H9 (cell line): ENCODE measurements around the gene CAMK2N1. TPM values are rescaled to one million over a fixed set of nuclear protein-coding genes. Genes with fewer than 3 reads are reported as not detected.

ENCODE experiments used
- DNase-seq: peaks from one replicate; pipeline ENCODE4 v3.0.0-alpha.2; 2017
- H2AFZ ChIP-seq: one replicate; pipeline ENCODE4 v1.6.1; 2013; ENCODE audit warnings: mild to moderate bottlenecking, low read length, control low read depth, moderate library complexity
- H2AK5ac ChIP-seq: 2 replicates; pipeline ENCODE4 v1.6.1; 2013; ENCODE audit warnings: low read length, control low read depth, mixed read lengths; ENCODE audit not compliant: insufficient read length
- H2BK120ac ChIP-seq: one replicate; pipeline ENCODE4 v1.6.1; 2013; ENCODE audit warnings: low read depth, mild to moderate bottlenecking, low read length, control low read depth, inconsistent platforms; ENCODE audit not compliant: poor library complexity, severe bottlenecking
- H2BK12ac ChIP-seq: 2 replicates; pipeline ENCODE4 v1.6.1; 2013; ENCODE audit warnings: low read length, control low read depth, mixed read lengths, low read depth; ENCODE audit not compliant: insufficient read length
- H2BK15ac ChIP-seq: 2 replicates; pipeline ENCODE4 v1.6.1; 2013; ENCODE audit warnings: low read depth, low read length, control low read depth
- H2BK20ac ChIP-seq: one replicate; pipeline ENCODE4 v1.6.1; 2013; ENCODE audit warnings: low read depth, mild to moderate bottlenecking, low read length, control low read depth, inconsistent platforms; ENCODE audit not compliant: poor library complexity, severe bottlenecking
- H2BK5ac ChIP-seq: 2 replicates; pipeline ENCODE4 v1.6.1; 2013; ENCODE audit warnings: low read length, control low read depth, mixed read lengths; ENCODE audit not compliant: insufficient read length
- H3K14ac ChIP-seq: 2 replicates; pipeline ENCODE4 v1.6.1; 2013; ENCODE audit warnings: low read length, control low read depth; ENCODE audit not compliant: insufficient read depth
- H3K18ac ChIP-seq: 2 replicates; pipeline ENCODE4 v1.6.1; 2013; ENCODE audit warnings: low read depth, mild to moderate bottlenecking, mixed read lengths, low read length, control low read depth; ENCODE audit not compliant: insufficient read length
- H3K23ac ChIP-seq: 2 replicates; pipeline ENCODE4 v1.6.1; 2013; ENCODE audit warnings: low read length, control low read depth, mixed read lengths, low read depth; ENCODE audit not compliant: insufficient read length
- H3K23me2 ChIP-seq: 2 replicates; pipeline ENCODE4 v1.6.1; 2013; ENCODE audit warnings: low read depth, mild to moderate bottlenecking, mixed read lengths, low read length, control low read depth; ENCODE audit not compliant: insufficient read length, poor library complexity, severe bottlenecking
- H3K27ac ChIP-seq: 2 replicates; pipeline ENCODE4 v1.5.1; 2013; ENCODE audit warnings: low read length, control low read depth, mixed read lengths, low read depth; ENCODE audit not compliant: insufficient read length
- H3K27me3 ChIP-seq: 2 replicates; pipeline ENCODE4 v1.6.1; 2013; ENCODE audit warnings: low read length, control low read depth, inconsistent platforms; ENCODE audit not compliant: insufficient read depth
- H3K4ac ChIP-seq: 2 replicates; pipeline ENCODE4 v1.6.1; 2013; ENCODE audit warnings: low read depth, mild to moderate bottlenecking, control low read depth, inconsistent platforms, low read length, moderate library complexity
- H3K4me1 ChIP-seq: 2 replicates; pipeline ENCODE4 v1.6.1; 2013; ENCODE audit warnings: low read length, control low read depth, inconsistent platforms; ENCODE audit not compliant: insufficient read depth
- H3K4me2 ChIP-seq: 2 replicates; pipeline ENCODE4 v1.6.1; 2013; ENCODE audit warnings: low read length, control low read depth, mixed read lengths; ENCODE audit not compliant: insufficient read length, insufficient read depth
- H3K56ac ChIP-seq: 2 replicates; pipeline ENCODE4 v1.6.1; 2013; ENCODE audit warnings: low read depth, mild to moderate bottlenecking, mixed read lengths, low read length, control low read depth; ENCODE audit not compliant: insufficient read length
- H3K79me1 ChIP-seq: 2 replicates; pipeline ENCODE4 v1.6.1; 2013; ENCODE audit warnings: low read depth, mild to moderate bottlenecking, moderate library complexity, low read length, control low read depth, inconsistent platforms; ENCODE audit not compliant: insufficient read depth, poor library complexity, severe bottlenecking
- H3K79me2 ChIP-seq: 2 replicates; pipeline ENCODE4 v1.6.1; 2013; ENCODE audit warnings: low read length, control low read depth, inconsistent platforms; ENCODE audit not compliant: insufficient read depth
- H3K9ac ChIP-seq: 2 replicates; pipeline ENCODE4 v1.6.1; 2013; ENCODE audit warnings: low read length, control low read depth, mixed read lengths; ENCODE audit not compliant: insufficient read length; ENCODE audit errors: extremely low read depth
- H3K9me3 ChIP-seq: one replicate; pipeline ENCODE4 v1.6.1; 2013; ENCODE audit warnings: low read depth, low read length, inconsistent platforms; ENCODE audit not compliant: control insufficient read depth
- H3T11ph ChIP-seq: one replicate; pipeline ENCODE4 v1.6.1; 2013; ENCODE audit warnings: mild to moderate bottlenecking, low read length, control low read depth, inconsistent platforms
- H4K20me1 ChIP-seq: one replicate; pipeline ENCODE4 v1.6.1; 2013; ENCODE audit not compliant: control insufficient read depth, insufficient read length, insufficient read depth
- H4K5ac ChIP-seq: 2 replicates; pipeline ENCODE4 v1.6.1; 2013; ENCODE audit warnings: low read depth, mild to moderate bottlenecking, mixed read lengths, low read length, control low read depth; ENCODE audit not compliant: insufficient read length
- H4K8ac ChIP-seq: replicated peaks from 2 replicates; pipeline ENCODE4 v1.6.1; 2013; ENCODE audit warnings: low read length, control low read depth, mixed read lengths, low read depth; ENCODE audit not compliant: insufficient read length
- H4K91ac ChIP-seq: 2 replicates; pipeline ENCODE4 v1.6.1; 2013; ENCODE audit warnings: low read depth, mild to moderate bottlenecking, moderate library complexity, mixed read lengths, low read length, control low read depth; ENCODE audit not compliant: insufficient read length
- H3K27ac Mint-ChIP-seq, 3 experiments: 2 replicates in 2 of 3; 3 replicates in 1 of 3; pipeline ENCODE4 v1.8.0; 2020 to 2021; ENCODE audit warnings: mixed read lengths in 3 of 3, mild to moderate bottlenecking in 1 of 3, moderate library complexity in 1 of 3
- H3K27me3 Mint-ChIP-seq: 2 replicates; pipeline ENCODE4 v1.8.0; 2021; ENCODE audit warnings: low read depth, mild to moderate bottlenecking, moderate library complexity, mixed read lengths
- H3K36me3 Mint-ChIP-seq, 3 experiments: 2 replicates in 2 of 3; 3 replicates in 1 of 3; pipeline ENCODE4 v1.8.0; 2020 to 2021; ENCODE audit warnings: low read depth in 3 of 3, mixed read lengths in 3 of 3; ENCODE audit not compliant: insufficient read depth in 1 of 3
- H3K4me1 Mint-ChIP-seq, 2 experiments: 2 replicates each; pipeline ENCODE4 v1.8.0; 2020; ENCODE audit warnings: mixed read lengths in 2 of 2
- H3K4me3 Mint-ChIP-seq, 2 experiments: 2 replicates in 1 of 2; 3 replicates in 1 of 2; pipeline ENCODE4 v1.8.0; 2020 to 2021; ENCODE audit warnings: mild to moderate bottlenecking in 2 of 2, mixed read lengths in 2 of 2, moderate library complexity in 1 of 2
- H3K9me3 Mint-ChIP-seq, 2 experiments: 2 replicates in 1 of 2; 3 replicates in 1 of 2; pipeline ENCODE4 v1.8.0; 2020; ENCODE audit warnings: mild to moderate bottlenecking in 2 of 2, mixed read lengths in 2 of 2, moderate library complexity in 1 of 2
- CTCF ChIP-seq: fragments of 200-600 bp; sonication (generic); conservative IDR thresholded peaks from 3 replicates; pipeline ENCODE4 v1.8.0; 2021; ENCODE audit warnings: antibody characterized with exemption, mild to moderate bottlenecking
- WGBS: extraction: QIAGEN DNeasy Blood & Tissue Kit; methylation state at CpG from one replicate; pipeline ENCODE4 v1.1.7; 2013; ENCODE audit warnings: missing lambda C conversion rate, low lambda C conversion rate, mixed read lengths; ENCODE audit not compliant: insufficient read length; ENCODE audit errors: extremely low coverage; 5-methylcytosine and 5-hydroxymethylcytosine counted together
- total RNA-seq: library from RNA; stranded (reverse); gene quantifications from 2 replicates; pipeline ENCODE4 v1.2.1, GENCODE V29; 2021

The CAMK2N1 gene
- total RNA-seq, 1 experiment from 2014 or later: 1.2 TPM

GRCh38 chr1:20508411-20508771 is 22.4 kb upstream of the CAMK2N1 start:
- Histone ChIP-seq H2BK120ac (no peak overlapping the region), H3K9ac (no peak overlapping the region), H3K23ac (no peak overlapping the region), H3K4me2 (peak overlapping the region; percentile 99), H3K79me1 (peaks cover 3% of the 10 kb centered on the region), H4K91ac (no peak overlapping the region), H3K18ac (no peak overlapping the region), H3K56ac (no peak overlapping the region), H3K79me2 (peaks cover 4% of the 10 kb centered on the region; the same call in 1 of the 2 replicates), H3K4me1 (no peaks in the 10 kb centered on the region), H2BK12ac (no peak overlapping the region), H4K8ac (no peak overlapping the region), H3K4ac (no peak overlapping the region), H4K20me1 (no peaks in the 10 kb centered on the region), H2BK20ac (no peak overlapping the region), H2BK5ac (no peak overlapping the region), H3K14ac (no peak overlapping the region), H2BK15ac (no peak overlapping the region), H3K9me3 (no peaks in the 10 kb centered on the region), H3T11ph (no peak overlapping the region), H2AK5ac (no peak overlapping the region), H3K23me2 (peaks cover 3% of the 10 kb centered on the region), H3K27me3 (no peaks in the 10 kb centered on the region), H2AFZ (no peak overlapping the region), H3K27ac (no peak overlapping the region), H4K5ac (no peak overlapping the region)
- H3K4me3 Mint-ChIP-seq: peak overlapping the region; percentile 88 to 90
- peaks cover 0 to 5% (median 0%) of the 10 kb centered on the region in 3 experiments; a peak in 2 of 7 replicates for H3K36me3 Mint-ChIP-seq
- WGBS: no CpG with 5 or more reads among the region's 5 CpGs
- H3K4me1 Mint-ChIP-seq: peaks cover 0 to 5% of the 10 kb centered on the region in 2 experiments; a peak in 2 of 4 replicates
- DNase-seq: no peak
- peaks cover 46% of the 10 kb centered on the region for H3K27me3 Mint-ChIP-seq
- H3K9me3 Mint-ChIP-seq: no peaks in the 10 kb centered on the region
- H3K27ac Mint-ChIP-seq: no peak overlapping the region
- no peak for TF ChIP-seq CTCF
